GM12892 (cell line): ENCODE measurements around the gene CATSPERE.

Experiments used
- POLR2A ChIP-seq: IDR thresholded peaks from 2 replicates; pipeline ENCODE4 v1.6.1; 2011; ENCODE audit warnings: low read depth, low read length, control low read depth
- TAF1 ChIP-seq: IDR thresholded peaks from 2 replicates; pipeline ENCODE4 v1.6.1; 2011; ENCODE audit warnings: low read depth, mild to moderate bottlenecking, control low read depth, low read length, borderline replicate concordance

GRCh38 chr1:244614113-244614836 is 153.2 kb downstream of the CATSPERE start:
- no peak for TF ChIP-seq TAF1
- TF ChIP-seq POLR2A, result no peak
